Activated CD4-positive, alpha-beta T cell treated with anti-CD3 and anti-CD28 coated beads, Interleukin-2, amount 10 ng/mL, durations not matched to agents 24 days and 14 days (primary cell): ENCODE data around the gene OR13F1. TPM values are rescaled to one million over a fixed set of nuclear protein-coding genes. Genes with fewer than 3 reads are reported as not detected.
"Not testable (repeated sequence)": the region's sequence is repeated elsewhere in the genome, so short reads cannot be mapped to it uniquely, and the experiment has no call there.

Experiments used
- DNase-seq: peaks from one replicate; pipeline ENCODE4 v3.0.0; 2022
- H3K27ac Mint-ChIP-seq: one replicate; pipeline ENCODE4 v1.8.0; 2022; ENCODE audit warnings: mild to moderate bottlenecking, mixed read lengths
- H3K27me3 Mint-ChIP-seq: one replicate; pipeline ENCODE4 v1.8.0; 2022; ENCODE audit warnings: mixed read lengths
- H3K36me3 Mint-ChIP-seq: one replicate; pipeline ENCODE4 v1.8.0; 2022; ENCODE audit warnings: low read depth, mild to moderate bottlenecking, mixed read lengths
- H3K4me1 Mint-ChIP-seq: one replicate; pipeline ENCODE4 v1.8.0; 2021; ENCODE audit warnings: mixed read lengths
- H3K4me3 Mint-ChIP-seq: one replicate; pipeline ENCODE4 v1.8.0; 2022; ENCODE audit warnings: mild to moderate bottlenecking, moderate library complexity, mixed read lengths
- H3K9me3 Mint-ChIP-seq: one replicate; pipeline ENCODE4 v1.8.0; 2021; ENCODE audit warnings: mixed read lengths
- intact Hi-C: fragments of 100-400 bp; cut with micrococcal nuclease; formaldehyde crosslinking; loops from one replicate; pipeline ENCODE4 v1.15.1; 2023
- total RNA-seq: library from RNA; stranded (reverse); gene quantifications from 2 replicates; pipeline ENCODE4 v1.2.3, GENCODE V29; 2022

The OR13F1 gene, protein sequence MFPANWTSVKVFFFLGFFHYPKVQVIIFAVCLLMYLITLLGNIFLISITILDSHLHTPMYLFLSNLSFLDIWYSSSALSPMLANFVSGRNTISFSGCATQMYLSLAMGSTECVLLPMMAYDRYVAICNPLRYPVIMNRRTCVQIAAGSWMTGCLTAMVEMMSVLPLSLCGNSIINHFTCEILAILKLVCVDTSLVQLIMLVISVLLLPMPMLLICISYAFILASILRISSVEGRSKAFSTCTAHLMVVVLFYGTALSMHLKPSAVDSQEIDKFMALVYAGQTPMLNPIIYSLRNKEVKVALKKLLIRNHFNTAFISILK
- total RNA-seq, result not detected in 2 replicates

DNA sequence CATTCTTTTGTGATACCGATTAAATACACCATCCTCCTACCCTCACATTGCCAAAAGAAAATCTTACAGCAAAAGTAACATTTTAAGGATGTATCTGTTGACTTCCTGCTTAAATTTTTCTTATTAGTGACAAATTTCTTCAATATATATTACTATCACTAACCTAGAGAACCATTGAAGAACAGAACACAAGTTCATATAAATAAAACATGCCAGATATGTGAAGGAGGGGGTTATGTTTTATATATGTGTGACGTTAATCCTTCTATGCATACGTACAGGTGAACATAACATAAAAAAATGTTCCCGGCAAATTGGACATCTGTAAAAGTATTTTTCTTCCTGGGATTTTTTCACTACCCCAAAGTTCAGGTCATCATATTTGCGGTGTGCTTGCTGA lies at the start of gene OR13F1:
Gene OR13F1 (plus strand): TSS at position 301 of the 400 bp plus-strand sequence. CDS start 0 bp downstream, at position 301.
- Mint-ChIP-seq H3K36me3 (no peaks in the 10 kb centered on the region), H3K9me3 (no peaks in the 10 kb centered on the region), H3K27ac (no peak within 1 kb of the TSS), H3K27me3 (no peaks in the 10 kb centered on the region), H3K4me3 (no peak within 1 kb of the TSS), H3K4me1 (no peaks in the 10 kb centered on the region)
- intact Hi-C loops, result no loop called here
- DNase-seq, result no peak

DNA sequence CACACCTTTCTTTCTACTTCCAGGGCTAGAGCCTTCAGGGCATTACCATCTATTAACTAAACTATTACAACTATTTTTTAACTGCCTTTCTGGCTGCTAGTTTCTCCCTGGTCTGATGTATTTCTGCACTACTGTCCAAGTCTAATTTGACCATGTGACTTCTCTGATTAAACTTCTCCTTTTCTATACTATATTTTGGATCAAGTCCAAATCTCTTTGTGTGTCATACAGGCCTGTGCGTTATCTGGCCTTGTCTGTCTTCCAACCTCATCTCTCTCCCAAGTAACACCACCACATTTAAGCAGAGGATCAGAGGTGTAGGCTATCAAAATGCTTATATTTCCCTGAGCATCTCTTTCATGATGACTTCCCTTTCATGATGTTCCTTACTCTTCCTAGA lies 47.2 kb upstream of the OR13F1 start:
- H3K27me3 Mint-ChIP-seq, result no peaks in the 10 kb centered on the region
- no peaks in the 10 kb centered on the region for H3K9me3 Mint-ChIP-seq
- no peaks in the 10 kb centered on the region for H3K36me3 Mint-ChIP-seq
- H3K4me1 Mint-ChIP-seq, result no peaks in the 10 kb centered on the region
- DNase-seq, result no peak
- intact Hi-C loops, result no loop called here
- no peak overlapping the region for H3K27ac Mint-ChIP-seq
- H3K4me3 Mint-ChIP-seq, result no peak overlapping the region

DNA sequence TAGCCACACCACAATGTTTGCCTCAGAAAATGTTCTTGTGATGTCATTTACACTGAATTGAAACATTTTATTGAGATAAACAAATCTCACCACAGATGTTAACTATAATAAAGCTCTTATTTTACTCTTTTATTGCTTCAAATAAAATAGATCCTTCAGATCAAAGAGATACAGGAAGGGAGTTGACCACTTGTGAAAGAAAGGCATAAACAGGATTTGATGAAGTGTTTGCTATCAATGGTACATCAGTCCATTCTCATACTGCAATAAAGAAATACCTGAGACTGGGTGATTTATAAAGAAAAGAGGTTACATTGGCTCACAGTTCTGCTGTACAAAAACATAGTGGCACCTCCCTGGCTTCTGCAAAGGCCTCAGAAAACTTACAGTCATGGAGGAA lies 40.2 kb upstream of the OR13F1 start:
- no peaks in the 10 kb centered on the region for H3K36me3 Mint-ChIP-seq

DNA sequence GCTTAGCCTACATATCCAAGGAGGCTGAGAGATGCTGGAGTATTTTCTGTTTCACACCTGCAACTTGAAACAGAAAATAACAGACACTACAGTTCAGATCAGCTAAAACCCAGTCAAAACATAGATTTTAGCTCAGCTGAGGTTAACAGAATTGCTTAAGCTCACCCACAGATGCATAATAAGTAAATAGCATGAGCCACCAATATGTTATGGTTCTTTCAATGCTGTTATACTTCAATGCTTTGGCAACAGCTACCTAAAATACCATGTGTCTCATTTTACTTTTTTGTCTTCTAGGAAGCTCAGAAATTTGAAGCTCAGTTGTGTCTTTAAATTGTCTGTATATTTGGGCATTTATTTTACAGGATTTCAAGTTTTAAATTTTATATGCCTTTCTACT lies 35.8 kb upstream of the OR13F1 start:
- intact Hi-C loops, result no loop called here
- Mint-ChIP-seq H3K36me3 (no peaks in the 10 kb centered on the region), H3K27ac (no peak overlapping the region), H3K9me3 (no peaks in the 10 kb centered on the region), H3K27me3 (no peaks in the 10 kb centered on the region), H3K4me3 (no peak overlapping the region), H3K4me1 (no peaks in the 10 kb centered on the region)
- DNase-seq, result no peak

More for the DNA sequence above, 40.2 kb upstream of the OR13F1 start:
- Mint-ChIP-seq H3K4me3 (no peak overlapping the region), H3K4me1 (no peaks in the 10 kb centered on the region), H3K27ac (no peak overlapping the region), H3K9me3 (no peaks in the 10 kb centered on the region), H3K27me3 (no peaks in the 10 kb centered on the region)
- intact Hi-C loops, result no loop called here
- DNase-seq, result no peak

DNA sequence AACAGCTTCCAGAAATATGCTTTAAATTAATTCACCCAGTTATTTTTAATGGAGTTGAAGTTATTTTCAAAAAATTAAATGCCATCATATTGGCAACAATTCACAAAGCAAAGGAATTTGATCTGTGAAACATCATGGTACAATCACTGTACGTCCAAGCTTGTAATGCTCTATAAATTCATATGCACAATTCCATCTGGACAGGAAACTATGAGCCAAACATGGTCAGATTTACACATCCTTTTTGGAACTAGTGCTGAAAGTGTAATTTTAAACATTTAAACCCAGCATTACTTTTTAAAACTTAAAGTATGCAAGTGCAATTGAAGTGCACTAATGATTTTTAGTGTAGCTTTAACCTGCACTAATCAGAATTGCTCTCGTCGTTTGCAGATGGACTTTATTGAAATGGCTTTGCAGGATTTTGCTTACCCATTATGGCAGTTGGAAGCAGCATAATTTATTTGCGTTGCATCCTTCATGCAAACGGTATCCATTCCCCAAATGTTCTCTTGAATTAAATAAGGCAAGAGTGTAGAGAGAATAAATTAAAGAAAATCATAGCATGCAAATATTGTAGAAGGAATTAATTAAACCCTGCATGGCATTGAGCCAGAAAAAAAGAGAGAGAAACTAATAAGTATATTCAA lies 21.0 kb upstream of the OR13F1 start:
- no peaks in the 10 kb centered on the region for H3K9me3 Mint-ChIP-seq
- DNase-seq, result no peak
- no peaks in the 10 kb centered on the region for H3K27me3 Mint-ChIP-seq
- H3K4me3 Mint-ChIP-seq, result no peak overlapping the region
- no peaks in the 10 kb centered on the region for H3K4me1 Mint-ChIP-seq
- H3K27ac Mint-ChIP-seq, result no peak overlapping the region
- intact Hi-C loops, result no loop called here
- H3K36me3 Mint-ChIP-seq, result no peaks in the 10 kb centered on the region

DNA sequence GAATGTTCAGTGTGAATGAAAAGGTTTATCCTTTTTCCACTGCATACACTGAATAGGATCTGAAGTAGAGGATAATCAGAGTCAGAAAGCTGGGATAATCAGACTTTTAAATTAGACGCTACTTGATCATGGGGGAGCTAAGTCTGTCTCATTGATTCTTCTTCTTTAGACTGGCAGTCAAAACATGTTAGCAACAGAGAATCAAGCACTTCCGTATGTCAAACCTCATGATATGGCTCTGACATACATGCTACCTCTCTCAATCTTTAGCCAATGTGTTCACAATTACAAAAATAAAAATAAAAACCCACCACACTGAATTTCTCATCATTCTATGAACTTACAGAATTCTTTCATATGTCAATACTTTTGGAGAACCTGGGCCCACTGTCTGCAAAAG lies 19.0 kb upstream of the OR13F1 start:
- intact Hi-C loops, result no loop called here
- Mint-ChIP-seq H3K27ac (no peak overlapping the region), H3K27me3 (no peaks in the 10 kb centered on the region), H3K9me3 (no peaks in the 10 kb centered on the region), H3K36me3 (no peaks in the 10 kb centered on the region), H3K4me1 (no peaks in the 10 kb centered on the region), H3K4me3 (no peak overlapping the region)
- DNase-seq, result no peak

DNA sequence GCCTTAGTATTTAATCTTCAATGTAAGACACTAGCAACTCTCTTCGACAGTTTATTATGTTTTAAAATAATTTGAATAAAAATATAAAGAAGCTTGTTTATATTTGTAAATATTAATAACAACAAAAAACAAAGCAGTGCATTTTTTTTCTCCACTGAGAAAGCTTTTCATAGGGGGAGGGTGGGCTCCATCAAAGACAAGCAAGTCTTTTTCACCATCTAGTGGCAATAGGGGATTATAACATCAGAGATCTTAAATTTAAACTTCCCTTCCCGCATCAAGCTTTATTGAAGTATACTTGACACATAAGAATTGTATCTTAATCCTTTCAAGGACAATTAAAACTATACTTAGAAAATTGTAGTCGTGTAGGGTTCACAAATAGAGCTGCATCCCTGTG lies 9.3 kb upstream of the OR13F1 start:
- H3K9me3 Mint-ChIP-seq, result no peaks in the 10 kb centered on the region
- no peaks in the 10 kb centered on the region for H3K4me1 Mint-ChIP-seq
- H3K4me3 Mint-ChIP-seq, result no peak overlapping the region
- intact Hi-C loops, result no loop called here
- no peaks in the 10 kb centered on the region for H3K36me3 Mint-ChIP-seq
- no peaks in the 10 kb centered on the region for H3K27me3 Mint-ChIP-seq
- DNase-seq, result no peak
- H3K27ac Mint-ChIP-seq, result no peak overlapping the region

DNA sequence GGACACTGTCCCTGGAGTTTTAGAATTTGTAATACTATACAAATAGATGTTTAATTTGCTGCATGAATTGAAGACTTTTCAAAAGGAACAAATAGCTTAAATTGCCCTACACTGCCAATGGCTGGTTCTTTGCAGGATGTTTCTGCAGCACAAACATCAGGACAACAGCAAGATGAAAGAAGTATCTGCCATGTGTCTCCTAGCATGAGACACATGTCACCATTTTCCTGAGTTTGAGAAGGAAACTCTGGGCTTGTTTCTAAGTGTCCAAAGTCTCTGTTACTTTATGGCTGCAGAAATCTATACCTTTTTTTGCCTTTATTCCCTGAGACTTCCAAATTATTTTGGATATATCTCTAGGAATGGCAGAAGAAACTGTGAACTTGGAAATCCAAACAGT lies 623 bp upstream of the OR13F1 start:
- Mint-ChIP-seq H3K4me1 (no peaks in the 10 kb centered on the region), H3K36me3 (no peaks in the 10 kb centered on the region), H3K9me3 (no peaks in the 10 kb centered on the region), H3K27ac (no peak overlapping the region), H3K4me3 (no peak overlapping the region), H3K27me3 (no peaks in the 10 kb centered on the region)
- intact Hi-C loops, result no loop called here
- DNase-seq, result no peak

DNA sequence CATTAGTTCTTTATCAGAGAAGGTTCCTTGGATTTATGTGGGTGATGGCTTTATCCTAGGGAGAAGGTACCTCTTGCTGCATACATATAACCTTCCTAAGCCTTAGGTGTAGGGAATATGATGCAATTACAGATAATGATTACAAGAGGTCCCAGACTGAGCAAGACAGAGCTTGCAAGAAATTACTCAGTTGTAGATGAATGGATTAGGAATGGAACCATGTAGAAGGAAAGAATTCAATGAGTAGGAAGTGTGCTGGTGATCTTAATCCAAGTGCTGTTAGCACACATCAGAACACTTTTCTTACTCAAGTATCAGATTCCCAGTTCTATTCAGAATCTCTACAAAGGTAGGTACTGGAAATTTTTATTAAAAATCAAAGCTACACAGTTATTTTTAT lies 2.5 kb downstream of the OR13F1 start:
- Mint-ChIP-seq H3K27me3 (no peaks in the 10 kb centered on the region), H3K27ac (no peak overlapping the region), H3K4me3 (no peak overlapping the region), H3K4me1 (no peaks in the 10 kb centered on the region), H3K9me3 (no peaks in the 10 kb centered on the region), H3K36me3 (no peaks in the 10 kb centered on the region)
- DNase-seq, result no peak
- intact Hi-C loops, result no loop called here

DNA sequence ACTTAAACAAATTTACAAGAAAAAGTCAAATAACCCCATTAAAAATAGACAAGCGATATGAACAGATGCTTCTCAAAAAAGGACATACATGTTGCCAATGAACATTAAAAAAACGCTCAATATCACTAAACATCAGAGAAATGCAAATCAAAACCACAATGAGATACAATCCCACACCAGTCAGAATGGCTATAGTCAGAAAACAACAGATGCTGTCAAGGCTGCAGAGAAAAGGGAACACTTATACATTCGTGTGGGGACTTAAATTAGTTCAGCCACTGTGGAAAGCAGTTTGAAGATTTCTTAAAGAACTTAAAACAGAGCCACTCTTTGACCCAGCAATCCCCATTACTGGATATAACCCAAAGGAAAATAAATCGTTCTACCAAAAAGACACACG lies 10.8 kb downstream of the OR13F1 start:
- Mint-ChIP-seq H3K9me3 (peaks cover 4% of the 10 kb centered on the region), H3K4me1 (no peaks in the 10 kb centered on the region), H3K36me3 (no peaks in the 10 kb centered on the region), H3K4me3 (no peak overlapping the region), H3K27ac (no peak overlapping the region), H3K27me3 (no peaks in the 10 kb centered on the region)
- intact Hi-C loops, result no loop called here
- no peak for DNase-seq

DNA sequence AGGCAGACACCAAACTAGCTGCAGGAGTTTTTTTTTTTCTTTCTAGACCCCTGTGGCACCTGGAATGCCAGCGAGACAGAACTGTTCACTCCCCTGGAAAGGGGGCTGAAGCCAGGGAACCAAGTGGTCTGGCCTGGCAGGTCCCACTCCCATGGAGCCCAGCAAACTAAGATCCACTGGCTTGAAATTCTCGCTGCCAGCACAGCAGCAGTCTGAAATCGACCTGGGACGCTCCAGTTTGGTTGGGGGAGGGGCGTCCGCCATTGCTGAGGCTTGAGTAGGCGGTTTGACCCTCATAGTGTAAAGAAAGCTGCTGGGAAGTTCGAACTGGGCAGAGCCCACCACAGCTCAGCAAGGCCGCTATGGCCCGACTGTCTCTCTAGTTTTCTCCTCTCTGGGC lies 16.2 kb downstream of the OR13F1 start:
- intact Hi-C loops, H3K36me3 Mint-ChIP-seq, DNase-seq, H3K4me3 Mint-ChIP-seq, H3K27me3 Mint-ChIP-seq, H3K9me3 Mint-ChIP-seq, H3K27ac Mint-ChIP-seq, H3K4me1 Mint-ChIP-seq: not testable (repeated sequence)

DNA sequence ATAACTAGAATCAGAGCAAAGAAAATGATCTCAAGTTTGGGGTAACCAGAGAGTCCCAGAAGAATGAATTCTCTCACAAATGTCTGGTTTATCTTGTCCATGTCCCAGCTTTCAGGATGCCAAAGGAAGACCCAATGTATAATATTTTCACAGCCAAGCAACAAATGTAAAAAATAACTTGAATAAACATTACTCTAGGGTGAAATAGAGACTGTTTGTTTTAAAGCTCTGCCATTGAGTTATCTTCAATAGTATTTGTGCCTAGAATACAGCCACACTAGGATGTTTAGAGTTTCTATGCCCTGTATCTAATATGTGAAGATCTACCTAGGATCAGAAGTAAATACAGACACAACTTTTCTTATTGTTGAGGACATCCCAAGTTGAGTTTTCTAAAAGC lies 23.0 kb downstream of the OR13F1 start, which contains the start of gene OR13C4:
Gene OR13C4 (minus strand): TSS at position 101 of the 400 bp plus-strand sequence. CDS start 0 bp downstream, at position 101.
- Mint-ChIP-seq H3K27me3 (no peaks in the 10 kb centered on the region), H3K9me3 (no peaks in the 10 kb centered on the region), H3K4me1 (no peaks in the 10 kb centered on the region), H3K27ac (no peak within 1 kb of the TSS), H3K36me3 (no peaks in the 10 kb centered on the region), H3K4me3 (no peak within 1 kb of the TSS)
- intact Hi-C loops, result no loop called here
- no peak for DNase-seq

DNA sequence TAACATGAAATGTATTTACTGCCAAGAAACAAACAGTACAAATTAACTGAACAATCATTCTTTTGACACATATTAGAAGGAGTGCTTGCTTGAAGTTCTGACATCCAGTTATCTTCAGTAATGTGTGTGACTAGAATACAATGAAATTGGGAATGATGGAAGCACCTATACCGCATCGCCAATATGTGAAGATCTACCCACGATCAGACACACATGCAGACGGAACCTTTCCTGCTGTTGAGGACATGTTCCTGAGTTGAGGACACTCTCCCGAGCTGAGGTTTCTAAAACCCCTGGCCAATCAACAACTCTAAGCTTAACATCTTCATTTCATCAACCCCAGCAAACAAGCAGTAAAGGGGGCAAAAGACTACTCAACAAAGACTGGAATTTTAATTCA lies 32.7 kb downstream of the OR13F1 start, which contains the start of gene OR13C3:
Gene OR13C3 (minus strand): TSS at position 101 of the 400 bp plus-strand sequence. CDS start 133 bp downstream, outside the sequence.
- Mint-ChIP-seq H3K4me1 (no peaks in the 10 kb centered on the region), H3K4me3 (no peak within 1 kb of the TSS), H3K27me3 (no peaks in the 10 kb centered on the region), H3K36me3 (no peaks in the 10 kb centered on the region), H3K9me3 (no peaks in the 10 kb centered on the region), H3K27ac (no peak within 1 kb of the TSS)
- intact Hi-C loops, result no loop called here
- DNase-seq, result no peak

DNA sequence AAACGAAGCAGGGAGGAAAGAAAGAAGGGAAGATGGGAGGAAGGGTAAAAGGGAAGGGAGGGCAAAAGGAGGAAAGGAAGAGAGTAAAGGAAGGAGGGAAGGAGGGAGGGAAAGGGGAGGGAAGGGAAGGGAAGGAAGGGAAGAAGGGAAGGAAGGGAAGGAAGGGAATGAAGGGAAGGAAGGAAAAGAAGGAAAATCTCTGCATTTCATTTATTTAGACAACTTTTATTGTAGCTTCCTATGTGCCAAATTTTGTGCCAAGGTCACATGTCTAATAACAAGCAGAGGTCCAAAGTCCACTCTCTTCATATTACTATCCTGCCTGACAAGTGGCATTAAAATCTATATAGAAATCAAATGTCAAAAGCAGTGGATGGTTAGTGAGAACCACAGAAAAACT lies 35.2 kb downstream of the OR13F1 start:
- Mint-ChIP-seq H3K4me1 (no peaks in the 10 kb centered on the region), H3K27me3 (no peaks in the 10 kb centered on the region), H3K4me3 (no peak overlapping the region), H3K27ac (no peak overlapping the region), H3K36me3 (no peaks in the 10 kb centered on the region), H3K9me3 (no peaks in the 10 kb centered on the region)
- intact Hi-C loops, result no loop called here
- DNase-seq, result no peak
